Panc1 (cell line): Measurements from ENCODE around the gene RBM4.

Experiments
- POLR2AphosphoS5 ChIP-seq: IDR thresholded peaks from 2 replicates; pipeline ENCODE4 v1.6.1; 2012; ENCODE audit warnings: mild to moderate bottlenecking, low read depth, low read length, moderate library complexity
- SIN3A ChIP-seq: IDR thresholded peaks from 2 replicates; pipeline ENCODE4 v1.6.1; 2012; ENCODE audit warnings: low read depth, mild to moderate bottlenecking, low read length, moderate library complexity, borderline replicate concordance; ENCODE audit not compliant: insufficient read depth
- TCF7L2 ChIP-seq: IDR thresholded peaks from 2 replicates; pipeline ENCODE4 v1.6.1; 2011; ENCODE audit warnings: mild to moderate bottlenecking, low read depth, low read length, inconsistent platforms
- TF ChIP-seq, protein P1 (sequence below), 2 experiments: IDR thresholded peaks; 2 replicates each; pipeline ENCODE4 v1.6.1; 2011 to 2012; ENCODE audit warnings: low read depth in 2 of 2, control low read depth in 1 of 2, low read length in 1 of 2, mild to moderate bottlenecking in 1 of 2, moderate library complexity in 1 of 2; ENCODE audit not compliant: insufficient read depth in 1 of 2
- TF ChIP-seq, protein P2 (sequence below): fragments of 450-650 bp; IDR thresholded peaks from 2 replicates; pipeline ENCODE4 v1.5.1; 2017; ENCODE audit warnings: mild to moderate bottlenecking

DNA sequence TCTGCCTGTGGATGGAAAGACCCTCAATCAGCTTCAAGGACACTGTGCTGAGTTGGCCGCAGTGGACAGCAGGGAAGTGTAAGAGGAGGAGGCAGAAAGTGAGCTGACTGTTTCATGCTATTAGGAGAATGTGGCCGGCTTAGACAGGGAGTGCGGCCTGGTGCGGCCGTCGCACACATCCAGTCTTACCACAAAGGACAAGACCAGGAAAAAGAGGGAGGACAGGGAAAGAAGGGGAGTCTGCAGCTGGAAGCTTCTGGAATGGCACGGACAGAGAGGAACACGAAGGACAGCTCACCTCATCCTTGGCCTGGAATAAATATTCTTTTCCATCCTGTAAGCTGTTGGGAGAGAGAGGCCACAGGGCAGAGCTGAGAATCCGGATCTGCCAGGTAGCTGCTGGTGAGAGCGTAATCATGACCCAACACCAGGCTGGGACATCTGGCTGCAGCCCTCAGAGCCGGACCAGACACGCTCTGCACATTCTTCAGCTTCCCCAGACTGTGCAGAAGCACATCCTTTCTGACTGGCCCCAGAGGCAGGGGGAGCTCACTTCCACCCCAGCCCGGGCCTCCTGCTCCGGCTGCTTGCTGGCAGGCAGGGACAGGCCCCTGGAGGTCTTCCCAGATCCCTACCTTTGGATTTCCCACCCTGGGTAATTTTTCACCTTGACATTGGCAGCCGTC, 47.7 kb downstream of the RBM4 start:
- TF ChIP-seq, protein P1, sequence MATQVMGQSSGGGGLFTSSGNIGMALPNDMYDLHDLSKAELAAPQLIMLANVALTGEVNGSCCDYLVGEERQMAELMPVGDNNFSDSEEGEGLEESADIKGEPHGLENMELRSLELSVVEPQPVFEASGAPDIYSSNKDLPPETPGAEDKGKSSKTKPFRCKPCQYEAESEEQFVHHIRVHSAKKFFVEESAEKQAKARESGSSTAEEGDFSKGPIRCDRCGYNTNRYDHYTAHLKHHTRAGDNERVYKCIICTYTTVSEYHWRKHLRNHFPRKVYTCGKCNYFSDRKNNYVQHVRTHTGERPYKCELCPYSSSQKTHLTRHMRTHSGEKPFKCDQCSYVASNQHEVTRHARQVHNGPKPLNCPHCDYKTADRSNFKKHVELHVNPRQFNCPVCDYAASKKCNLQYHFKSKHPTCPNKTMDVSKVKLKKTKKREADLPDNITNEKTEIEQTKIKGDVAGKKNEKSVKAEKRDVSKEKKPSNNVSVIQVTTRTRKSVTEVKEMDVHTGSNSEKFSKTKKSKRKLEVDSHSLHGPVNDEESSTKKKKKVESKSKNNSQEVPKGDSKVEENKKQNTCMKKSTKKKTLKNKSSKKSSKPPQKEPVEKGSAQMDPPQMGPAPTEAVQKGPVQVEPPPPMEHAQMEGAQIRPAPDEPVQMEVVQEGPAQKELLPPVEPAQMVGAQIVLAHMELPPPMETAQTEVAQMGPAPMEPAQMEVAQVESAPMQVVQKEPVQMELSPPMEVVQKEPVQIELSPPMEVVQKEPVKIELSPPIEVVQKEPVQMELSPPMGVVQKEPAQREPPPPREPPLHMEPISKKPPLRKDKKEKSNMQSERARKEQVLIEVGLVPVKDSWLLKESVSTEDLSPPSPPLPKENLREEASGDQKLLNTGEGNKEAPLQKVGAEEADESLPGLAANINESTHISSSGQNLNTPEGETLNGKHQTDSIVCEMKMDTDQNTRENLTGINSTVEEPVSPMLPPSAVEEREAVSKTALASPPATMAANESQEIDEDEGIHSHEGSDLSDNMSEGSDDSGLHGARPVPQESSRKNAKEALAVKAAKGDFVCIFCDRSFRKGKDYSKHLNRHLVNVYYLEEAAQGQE (IDR thresholded peaks at IDR 0.05; ENCODE audit: insufficient read depth in 1 of 2, low read depth in 2 of 2, low read length in 1 of 2), result no peak
- TF ChIP-seq, protein P2, sequence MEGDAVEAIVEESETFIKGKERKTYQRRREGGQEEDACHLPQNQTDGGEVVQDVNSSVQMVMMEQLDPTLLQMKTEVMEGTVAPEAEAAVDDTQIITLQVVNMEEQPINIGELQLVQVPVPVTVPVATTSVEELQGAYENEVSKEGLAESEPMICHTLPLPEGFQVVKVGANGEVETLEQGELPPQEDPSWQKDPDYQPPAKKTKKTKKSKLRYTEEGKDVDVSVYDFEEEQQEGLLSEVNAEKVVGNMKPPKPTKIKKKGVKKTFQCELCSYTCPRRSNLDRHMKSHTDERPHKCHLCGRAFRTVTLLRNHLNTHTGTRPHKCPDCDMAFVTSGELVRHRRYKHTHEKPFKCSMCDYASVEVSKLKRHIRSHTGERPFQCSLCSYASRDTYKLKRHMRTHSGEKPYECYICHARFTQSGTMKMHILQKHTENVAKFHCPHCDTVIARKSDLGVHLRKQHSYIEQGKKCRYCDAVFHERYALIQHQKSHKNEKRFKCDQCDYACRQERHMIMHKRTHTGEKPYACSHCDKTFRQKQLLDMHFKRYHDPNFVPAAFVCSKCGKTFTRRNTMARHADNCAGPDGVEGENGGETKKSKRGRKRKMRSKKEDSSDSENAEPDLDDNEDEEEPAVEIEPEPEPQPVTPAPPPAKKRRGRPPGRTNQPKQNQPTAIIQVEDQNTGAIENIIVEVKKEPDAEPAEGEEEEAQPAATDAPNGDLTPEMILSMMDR, result no peak
- TF ChIP-seq POLR2AphosphoS5 (no peak), SIN3A (no peak), TCF7L2 (no peak)
